NK-92 (cell line): ENCODE results near the gene ADCYAP1R1.

Source experiments
- DNase-seq: peaks from one replicate; lab custom pipeline; 2025; ENCODE audit not compliant: unreplicated experiment; lab: John Stamatoyannopoulos, UW

The ADCYAP1R1 gene

GRCh38 chr7:31104361-31105255 is 52.5 kb downstream of the ADCYAP1R1 start:
- DNase-seq: no peak

DNA sequence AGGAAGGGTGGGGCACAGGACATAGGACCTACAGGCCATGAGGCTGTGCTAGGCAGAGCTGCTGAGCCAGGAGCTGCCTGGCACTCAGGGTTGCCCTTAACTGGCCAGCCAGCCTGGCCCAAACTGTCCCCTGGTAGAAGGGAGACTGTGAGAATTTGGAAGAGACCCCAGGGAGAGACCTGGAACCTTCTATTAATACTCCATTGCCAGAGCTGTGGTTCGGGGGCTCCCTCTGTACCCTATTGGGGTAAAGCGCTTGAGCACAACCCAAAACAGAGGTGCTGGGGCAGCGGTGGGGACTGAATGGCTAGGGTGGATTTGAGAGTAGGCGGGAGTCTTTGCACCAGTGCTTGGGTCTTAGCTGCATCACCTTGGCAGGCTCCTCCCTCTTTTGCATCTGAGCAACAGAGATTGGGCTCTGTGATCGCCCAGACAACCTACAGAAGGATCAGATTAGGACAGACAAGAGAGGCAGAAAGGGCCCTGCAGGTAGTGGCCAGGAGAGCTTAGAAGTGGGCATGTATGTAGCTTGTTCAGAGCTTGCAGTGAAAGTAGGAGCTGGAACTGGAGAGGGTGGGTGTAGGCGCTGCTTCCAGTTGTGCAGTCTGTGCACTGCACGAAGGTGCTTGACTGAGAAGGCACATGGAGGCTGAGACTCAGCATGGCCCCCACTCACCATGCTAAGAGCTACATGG is 53.3 kb downstream of the ADCYAP1R1 start:
- no peak for DNase-seq

DNA sequence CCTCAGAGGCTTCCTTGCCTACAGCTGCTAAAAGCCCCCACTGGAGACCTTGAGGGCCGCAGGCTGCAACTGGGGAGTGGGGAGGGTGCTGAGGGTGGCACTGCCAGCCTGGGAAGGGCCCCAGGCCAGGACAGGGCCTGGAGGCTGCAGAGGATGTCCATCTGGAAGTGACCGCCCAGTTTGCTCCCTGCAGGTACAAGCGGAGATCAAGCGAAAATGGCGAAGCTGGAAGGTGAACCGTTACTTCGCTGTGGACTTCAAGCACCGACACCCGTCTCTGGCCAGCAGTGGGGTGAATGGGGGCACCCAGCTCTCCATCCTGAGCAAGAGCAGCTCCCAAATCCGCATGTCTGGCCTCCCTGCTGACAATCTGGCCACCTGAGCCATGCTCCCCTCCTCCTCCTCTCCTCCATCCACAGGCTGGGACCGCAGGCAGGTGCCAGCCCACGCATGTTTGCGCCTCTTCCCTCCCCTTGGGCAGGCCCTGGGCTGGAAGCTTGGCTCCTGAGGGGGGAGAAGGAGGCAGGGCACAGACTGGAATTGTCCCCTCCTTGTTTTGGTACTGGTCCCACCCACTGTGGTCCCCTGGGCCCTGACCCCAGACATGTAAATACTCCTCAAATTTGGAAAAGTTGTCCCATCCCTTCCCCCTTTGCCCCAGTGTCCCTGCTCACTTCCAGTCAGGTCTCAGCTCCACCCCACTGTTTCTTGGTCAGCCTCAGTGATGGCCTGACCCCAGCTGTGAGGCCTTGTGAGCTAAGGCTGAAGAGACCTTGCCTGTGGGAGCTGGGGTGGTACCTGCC is 54.4 kb downstream of the ADCYAP1R1 start:
- DNase-seq: no peak

GRCh38 chr7:31107106-31108090 is 55.3 kb downstream of the ADCYAP1R1 start:
- DNase-seq: no peak

- no peak for DNase-seq
Measured at GRCh38 chr7:31108097-31108657, 56.1 kb downstream of the ADCYAP1R1 start.

GRCh38 chr7:31109751-31110150 is 57.6 kb downstream of the ADCYAP1R1 start:
- DNase-seq: no peak

DNA sequence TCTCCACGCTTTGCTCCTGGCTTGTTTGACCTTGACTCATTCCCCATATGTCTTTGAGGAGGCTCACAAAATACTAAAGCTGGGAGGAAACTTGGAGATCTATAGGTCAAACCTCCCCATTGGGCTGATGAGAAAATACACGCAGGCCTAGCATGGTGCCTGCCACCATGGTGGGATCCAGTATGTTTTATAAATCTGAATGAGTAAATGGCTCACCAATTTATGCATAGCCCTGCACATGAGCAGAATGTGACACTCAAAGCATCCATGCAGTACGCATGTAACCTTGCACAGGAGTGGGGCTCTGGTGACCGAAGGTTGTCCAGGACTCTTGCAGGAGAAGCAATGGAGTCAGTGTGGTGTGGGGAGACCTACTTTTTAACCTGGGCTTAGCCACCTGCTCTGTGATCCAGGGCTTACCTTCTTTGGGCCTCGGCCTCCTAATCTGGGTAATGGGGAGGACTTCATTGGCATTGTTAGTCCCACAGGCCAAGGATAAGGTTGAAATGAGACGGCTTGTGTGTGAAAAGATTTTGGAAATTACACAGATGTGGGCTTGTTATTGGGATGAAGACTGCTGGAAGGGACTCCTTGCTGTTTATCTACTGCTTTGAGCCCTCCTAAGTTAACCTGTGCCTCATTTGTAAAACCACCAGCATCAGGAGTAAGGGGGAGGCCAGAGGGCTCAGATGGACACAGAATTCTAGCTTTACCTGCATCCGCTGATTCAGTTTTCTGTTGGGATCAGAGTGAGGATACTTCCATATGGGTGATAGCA is 58.4 kb downstream of the ADCYAP1R1 start:
- no peak for DNase-seq

GRCh38 chr7:31111109-31111451 is 59.0 kb downstream of the ADCYAP1R1 start:
- no peak for DNase-seq

DNA sequence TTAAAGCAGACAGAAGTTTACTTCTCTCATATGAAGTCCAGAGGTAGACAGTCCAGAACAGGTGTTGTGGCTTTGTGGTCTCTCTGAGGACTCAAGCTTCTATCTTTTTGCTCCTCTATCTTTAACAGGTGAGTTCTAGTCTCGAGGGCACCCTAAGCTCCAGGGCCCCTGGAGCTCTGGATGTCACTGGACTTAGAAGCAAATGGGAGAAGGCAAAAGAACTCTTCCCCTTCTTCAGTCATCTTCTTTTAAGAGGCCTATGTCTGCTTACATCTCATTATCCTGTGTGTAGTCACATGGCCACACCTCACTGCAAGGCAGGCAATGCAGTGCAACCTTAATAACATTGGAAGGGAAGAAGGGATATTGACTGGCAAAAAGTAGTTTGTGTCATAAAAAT is 61.6 kb downstream of the ADCYAP1R1 start:
- DNase-seq: no peak

GRCh38 chr7:31114593-31115343 is 62.7 kb downstream of the ADCYAP1R1 start:
- no peak for DNase-seq

DNA sequence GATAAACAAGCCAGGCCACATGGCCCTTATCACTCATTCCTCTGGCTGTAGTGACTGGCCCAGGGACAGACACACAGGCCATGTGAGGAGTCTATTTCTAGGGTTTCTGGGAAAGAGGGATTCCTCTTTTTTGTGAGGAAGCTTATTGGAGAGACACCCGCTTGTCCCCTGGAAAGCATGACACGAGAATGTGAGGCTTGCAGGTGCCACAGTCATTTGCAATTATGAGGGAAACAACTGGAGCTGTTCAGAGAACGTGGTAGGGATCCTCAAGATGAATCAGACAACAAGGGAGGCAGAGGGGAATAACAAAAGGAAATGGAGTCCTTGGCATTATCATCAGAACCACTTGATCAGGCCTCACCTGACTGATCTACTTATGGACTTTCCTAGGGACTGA is 64.5 kb downstream of the ADCYAP1R1 start:
- DNase-seq: no peak

DNA sequence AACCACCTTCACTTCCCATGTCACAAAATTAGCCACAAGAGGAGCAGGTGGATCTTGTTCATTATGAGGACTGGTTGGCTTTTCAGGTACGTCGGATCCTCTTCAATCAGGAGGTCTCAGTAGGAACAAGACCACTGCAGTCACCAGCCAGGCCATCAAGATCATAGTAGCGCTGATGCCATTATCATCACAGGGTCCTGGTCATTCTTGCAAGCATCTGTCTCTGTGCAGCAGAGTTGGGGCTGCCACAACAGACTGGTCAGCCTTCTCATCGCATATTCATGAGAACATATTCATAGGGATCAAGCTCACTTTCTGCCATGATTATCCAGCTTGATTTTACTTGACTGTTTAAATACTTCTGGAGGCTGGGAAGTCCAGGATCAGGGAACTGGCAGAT is 67.1 kb downstream of the ADCYAP1R1 start:
- DNase-seq: no peak

- no peak for DNase-seq
Measured at GRCh38 chr7:31120800-31121513, 68.8 kb downstream of the ADCYAP1R1 start.

DNA sequence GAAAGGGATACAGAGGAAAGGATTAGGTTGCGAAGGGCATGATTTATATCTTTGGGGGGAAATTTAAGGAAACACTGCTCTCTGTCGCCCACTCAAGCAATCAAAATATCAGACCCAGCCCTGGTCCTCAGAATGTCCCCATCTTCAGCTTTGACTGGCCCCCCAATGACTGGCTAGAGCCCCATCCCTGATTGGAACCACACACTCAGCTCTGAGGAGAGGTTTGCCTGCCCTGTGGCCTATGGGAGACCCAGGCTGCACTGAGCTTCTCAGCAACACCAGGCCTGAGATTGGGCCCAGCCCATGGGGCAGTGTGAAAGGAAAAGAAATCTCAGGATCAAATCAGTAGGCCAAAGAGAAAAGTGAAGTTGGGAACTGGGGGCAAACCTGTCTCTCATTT is 69.5 kb downstream of the ADCYAP1R1 start:
- no peak for DNase-seq

- DNase-seq: no peak
Measured at GRCh38 chr7:31122649-31123058, 70.5 kb downstream of the ADCYAP1R1 start.

DNA sequence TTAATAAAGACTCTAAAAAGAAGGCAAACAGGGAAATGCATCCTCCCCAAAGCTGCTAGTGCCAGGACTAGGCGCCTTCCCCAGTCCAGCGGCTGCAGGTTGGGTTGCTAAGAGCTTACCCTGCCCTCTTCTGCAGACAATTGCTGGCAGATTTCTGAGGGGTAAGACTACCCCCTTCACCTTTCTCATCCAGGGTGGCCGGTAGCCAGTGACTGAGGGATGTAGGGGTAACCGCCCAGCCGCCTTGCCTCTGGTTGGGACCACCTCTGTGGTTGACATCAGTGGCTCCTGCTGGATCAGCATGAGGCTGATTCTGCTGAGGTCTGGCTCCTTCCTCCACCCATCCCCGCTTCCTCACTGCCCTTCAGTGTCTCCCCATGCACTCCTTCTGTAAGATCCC is 71.2 kb downstream of the ADCYAP1R1 start:
- no peak for DNase-seq

DNA sequence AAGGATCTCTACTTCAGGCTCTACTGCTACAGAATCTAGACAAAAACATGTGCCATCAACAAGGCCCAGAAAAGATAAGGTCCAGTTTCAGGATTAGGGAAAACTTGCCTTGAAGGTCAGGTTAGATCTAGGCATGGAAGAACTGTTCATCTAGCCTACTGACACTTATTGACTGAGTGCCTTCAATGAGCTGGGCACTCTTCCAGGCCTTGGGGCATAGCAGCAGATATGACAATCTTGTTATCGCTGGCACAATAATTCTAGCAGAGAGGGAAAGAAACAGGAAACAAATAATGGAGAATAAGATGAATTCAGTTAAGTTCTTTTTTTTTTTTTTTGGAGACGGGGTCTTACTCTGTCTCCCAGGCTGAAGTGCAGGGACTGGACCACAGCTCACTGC is 71.6 kb downstream of the ADCYAP1R1 start:
- DNase-seq: no peak

GRCh38 chr7:31125171-31125570 is 73.1 kb downstream of the ADCYAP1R1 start:
- DNase-seq: no peak
